GM12892 (cell line): ENCODE results near the gene MMS22L.

Experiments
- POLR2A ChIP-seq: IDR thresholded peaks from 2 replicates; pipeline ENCODE4 v1.6.1; 2011; ENCODE audit warnings: low read depth, low read length, control low read depth
- POLR2AphosphoS5 ChIP-seq: IDR thresholded peaks from 2 replicates; pipeline ENCODE4 v1.6.1; 2011; ENCODE audit warnings: low read depth, low read length, control low read depth

DNA sequence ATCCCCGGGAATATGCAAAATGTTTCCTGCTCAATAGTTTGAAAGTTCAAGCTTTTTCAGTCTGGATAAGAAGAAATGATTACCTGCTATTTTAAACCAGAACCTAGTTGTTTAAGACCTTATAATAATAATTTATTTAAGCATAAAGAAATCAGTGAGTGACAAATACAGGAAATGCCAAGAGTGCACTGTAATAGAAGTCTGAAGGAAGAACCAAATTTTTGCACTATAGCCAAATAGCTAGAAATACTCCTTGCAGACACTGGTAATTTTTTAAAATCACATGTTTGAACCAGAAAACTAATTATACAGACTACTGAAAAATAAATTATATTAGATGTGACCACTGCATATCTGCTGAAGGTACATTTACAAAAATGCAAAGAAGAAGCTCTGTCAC lies 93.2 kb downstream of the MMS22L start:
- TF ChIP-seq POLR2AphosphoS5 = no peak
- no peak for TF ChIP-seq POLR2A
